DMS79 treated with DMSO at 0.1 percent for 48 hours (cell line): ENCODE results near the gene FBL.

Experiments
- DNase-seq: peaks from one replicate; lab custom pipeline; 2025; lab: John Stamatoyannopoulos, UW

Gene FBL

DNA sequence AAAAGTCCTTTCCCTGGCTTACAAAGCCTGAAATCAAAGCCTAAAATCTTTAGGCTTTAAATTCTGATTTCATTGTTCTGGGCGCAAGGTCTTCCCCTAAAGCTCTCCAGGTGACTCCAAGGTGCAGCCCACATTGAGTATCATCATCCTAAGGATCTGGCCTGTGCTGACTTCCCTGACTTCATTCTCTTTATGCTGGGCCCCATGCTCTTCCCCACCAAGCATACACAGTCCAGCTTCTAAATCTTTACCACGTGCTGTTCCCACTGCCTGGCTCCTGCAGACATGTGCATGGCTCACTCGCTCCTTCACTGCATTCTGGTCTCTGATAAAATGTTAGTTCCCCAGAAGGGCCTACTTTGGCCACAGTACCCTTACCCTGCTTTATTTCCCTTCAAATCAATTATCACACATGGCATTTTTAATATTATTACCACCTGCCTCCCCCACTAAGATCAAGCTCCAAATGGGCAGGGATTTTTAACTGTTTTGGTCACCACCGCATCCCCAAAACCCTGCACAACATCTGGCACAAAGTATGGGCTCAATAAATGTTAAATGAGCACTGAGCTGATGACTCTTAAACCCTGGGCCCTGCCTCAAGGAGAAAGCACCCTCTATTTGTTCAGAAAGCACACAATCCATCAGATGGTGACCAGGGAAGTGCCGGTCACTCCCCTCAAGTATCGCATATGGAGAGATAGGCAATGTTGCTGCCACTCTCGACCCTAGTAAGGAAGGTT is 3.3 kb downstream of the FBL start:
- no peak for DNase-seq

GRCh38 chr19:39841041-39841440 is 5.1 kb downstream of the FBL start:
- no peak for DNase-seq

DNA sequence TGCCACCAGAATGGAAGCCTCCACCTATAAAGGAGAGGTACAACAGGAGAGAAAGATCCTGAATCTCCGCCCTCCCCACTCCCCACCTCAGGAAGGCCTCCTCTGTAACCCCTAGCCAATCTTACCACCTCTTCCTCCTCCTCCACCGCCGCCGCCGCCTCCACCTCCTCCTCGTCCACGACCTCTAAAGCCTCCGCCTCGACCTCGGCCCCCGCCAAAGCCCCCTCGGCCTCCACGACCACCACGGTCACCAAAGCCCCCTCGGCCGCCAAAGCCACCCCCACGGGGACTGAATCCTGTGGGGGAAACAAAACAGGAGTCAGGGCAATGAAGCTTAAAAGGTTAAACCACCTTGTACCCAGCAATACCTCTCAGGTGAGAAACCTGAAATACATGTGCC is 5.7 kb downstream of the FBL start:
- DNase-seq, result no peak

DNA sequence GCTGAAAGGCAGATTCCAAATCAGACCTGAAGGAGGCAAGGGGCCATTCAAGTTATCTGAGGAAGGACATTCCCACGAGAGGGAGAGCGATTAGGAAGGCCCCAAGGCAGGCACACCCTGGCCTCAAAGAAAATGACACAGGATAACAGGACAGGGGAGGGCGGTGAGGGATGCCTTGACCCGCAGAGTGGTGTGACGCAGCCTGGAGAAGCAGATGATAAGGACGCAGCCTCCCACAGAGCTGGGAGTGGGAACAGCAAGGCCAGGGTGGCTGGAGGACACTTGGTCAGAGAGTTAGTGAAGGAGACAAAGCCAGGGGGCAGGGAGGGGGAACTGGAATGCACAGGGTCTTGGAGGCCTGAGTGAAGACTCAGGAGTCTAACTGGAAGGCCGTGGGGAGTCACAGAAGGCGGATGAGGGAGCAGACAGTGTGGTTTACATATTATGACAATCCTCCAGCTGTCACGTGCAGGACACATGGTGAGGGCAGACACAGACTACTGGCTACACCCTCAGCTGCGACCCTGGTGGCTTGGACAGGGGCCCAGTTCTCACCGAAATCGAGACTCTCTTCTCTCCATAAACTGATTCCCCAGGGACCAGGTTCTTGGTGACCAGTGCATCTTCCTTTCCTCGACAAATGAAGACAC is 6.4 kb downstream of the FBL start:
- no peak for DNase-seq

- no peak for DNase-seq
Measured at GRCh38 chr19:39838569-39838968, 7.6 kb downstream of the FBL start.

- no peak for DNase-seq
Measured at GRCh38 chr19:39837978-39838377, 8.2 kb downstream of the FBL start.

DNA sequence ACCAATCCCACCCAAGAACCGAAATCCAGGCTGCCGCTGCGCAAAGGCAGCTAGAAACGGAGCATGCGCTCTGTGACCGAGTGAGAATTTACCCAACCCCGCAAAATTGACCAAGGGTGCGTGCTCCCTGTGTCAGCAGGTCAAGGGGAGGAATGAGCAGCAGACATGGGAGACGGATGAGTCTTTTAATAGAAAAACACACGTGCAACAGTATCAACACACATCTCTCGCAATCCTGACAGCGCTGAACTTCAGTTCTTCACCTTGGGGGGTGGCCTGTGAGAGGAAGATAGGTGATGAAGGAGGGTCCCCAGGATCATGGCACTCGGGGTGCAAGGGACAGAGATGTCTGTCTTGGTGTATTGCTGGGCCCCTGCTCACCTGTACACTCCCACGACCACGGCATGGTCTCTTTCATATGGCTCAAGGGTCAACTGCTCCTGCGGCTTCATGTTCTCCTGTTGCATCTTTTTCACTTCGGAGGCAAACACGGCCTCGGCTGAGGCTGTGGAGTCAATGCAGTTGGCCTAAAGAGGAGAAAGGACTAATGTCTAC is 11.8 kb downstream of the FBL start:
- no peak for DNase-seq

GRCh38 chr19:39833464-39834286 is 12.5 kb downstream of the FBL start, which contains the start of gene DYRK1B:
TSS of gene DYRK1B (minus strand) at chr19:39834162. CDS start at chr19:39831867, 2,295 bp downstream.
- DNase-seq, result peak; percentile 94

DNA sequence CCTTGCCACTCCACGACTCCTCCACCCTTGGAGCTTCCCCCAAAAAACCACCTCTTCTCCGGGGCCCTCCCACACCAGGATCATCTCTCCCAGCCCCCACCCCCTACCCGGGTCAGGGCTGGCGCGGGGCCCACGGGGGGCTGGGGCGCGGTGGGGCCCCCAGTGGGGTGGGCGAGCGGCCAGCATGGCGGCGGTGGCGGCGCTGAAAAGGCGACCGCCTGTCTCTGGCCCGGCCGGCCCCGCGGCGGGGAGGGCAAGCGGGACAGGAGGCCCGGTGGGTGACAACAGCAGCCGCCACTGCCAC is 13.1 kb downstream of the FBL start:
- DNase-seq, result no peak

DNA sequence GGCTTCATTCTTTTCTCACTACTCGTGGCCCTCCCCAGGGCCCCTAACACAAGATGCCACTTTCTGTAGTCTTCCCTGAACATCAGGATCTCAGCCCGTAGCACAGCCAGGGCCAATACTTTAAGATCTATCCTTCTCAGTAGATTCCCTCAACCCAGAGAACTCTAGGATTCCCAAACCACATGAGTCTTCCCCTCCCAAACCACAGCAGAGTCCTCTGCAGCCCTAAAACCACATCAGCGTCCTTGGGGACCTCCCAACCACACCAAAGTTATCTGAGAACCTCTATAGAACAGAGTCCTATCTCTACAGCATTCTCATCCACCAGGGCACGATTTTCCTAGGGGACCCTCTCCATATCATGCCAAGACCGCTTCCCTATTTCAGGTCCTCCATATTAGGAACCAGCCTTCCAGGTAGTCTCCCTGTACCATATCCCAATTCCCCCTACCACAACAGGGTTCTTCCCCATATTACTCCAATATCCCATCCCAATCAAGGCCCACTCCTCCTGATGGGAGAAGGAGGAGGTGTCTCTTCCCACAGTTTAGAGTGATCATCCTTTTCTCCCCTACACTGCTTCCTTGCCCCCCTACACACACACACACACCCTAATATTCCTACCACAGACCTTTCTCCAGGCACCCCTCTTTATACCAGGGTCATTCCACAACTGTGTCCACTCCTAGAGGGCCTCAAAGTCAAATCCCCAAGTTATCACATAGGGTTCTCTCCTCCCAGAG is 13.7 kb downstream of the FBL start:
- no peak for DNase-seq

GRCh38 chr19:39831679-39832078 is 14.5 kb downstream of the FBL start:
- no peak for DNase-seq

DNA sequence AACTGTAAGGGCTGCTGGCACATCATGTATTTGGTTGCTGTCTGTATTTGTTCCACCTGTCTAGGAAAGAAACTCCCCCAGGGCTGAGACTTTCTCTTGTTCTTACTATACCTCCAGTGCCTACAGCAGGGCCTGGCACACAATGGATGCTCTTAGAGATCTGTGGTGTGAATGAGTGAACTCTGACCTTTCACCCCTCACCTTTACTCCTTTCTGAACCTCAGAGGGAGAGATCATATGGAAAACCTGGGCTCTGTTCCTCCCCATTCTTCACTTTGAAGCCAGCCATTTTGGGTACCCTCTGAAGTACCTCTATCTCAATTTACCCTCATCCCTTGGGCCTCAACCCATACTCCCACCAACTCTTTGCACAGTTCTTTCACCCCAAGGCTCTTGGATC is 15.3 kb downstream of the FBL start:
- DNase-seq, result no peak

DNA sequence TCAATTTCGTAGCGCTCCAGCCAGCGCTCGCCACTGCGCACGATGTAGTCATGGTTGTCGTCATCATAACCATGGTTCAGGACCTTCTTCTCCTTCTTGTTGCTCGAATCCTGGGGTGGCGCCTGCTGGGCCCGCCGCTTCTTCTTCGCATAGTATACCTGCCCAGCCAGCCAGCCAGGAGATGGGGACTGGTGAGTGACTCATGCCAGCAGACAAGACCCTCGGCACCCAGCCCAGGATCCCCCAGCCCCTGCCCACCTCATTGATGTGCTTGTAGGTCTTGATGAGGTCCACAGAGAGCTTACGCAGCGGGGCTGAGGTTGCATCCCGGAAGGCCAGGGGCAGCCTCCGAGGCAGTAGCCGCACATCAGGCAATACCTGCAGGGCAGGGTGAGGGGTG is 15.8 kb downstream of the FBL start:
- no peak for DNase-seq

- DNase-seq, result no peak
Measured at GRCh38 chr19:39829702-39830275, 16.4 kb downstream of the FBL start.

DNA sequence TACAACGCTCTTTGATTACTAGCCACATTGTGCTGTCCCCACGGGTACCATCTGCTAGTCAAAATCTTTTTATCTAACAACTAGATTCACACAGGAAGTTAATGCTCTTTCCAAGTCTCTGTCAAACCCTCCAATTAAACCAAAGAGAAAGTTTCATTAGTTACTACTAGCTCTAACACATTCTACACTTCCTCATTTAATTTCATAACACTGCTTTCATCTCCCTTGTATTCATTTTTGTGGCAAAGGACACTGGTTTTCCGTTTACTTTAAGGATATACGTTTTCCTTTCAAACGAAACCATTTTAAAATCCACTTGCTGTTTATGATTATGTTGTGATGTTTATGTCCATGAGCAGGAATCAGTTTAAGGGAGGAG is 17.5 kb downstream of the FBL start:
- no peak for DNase-seq

DNA sequence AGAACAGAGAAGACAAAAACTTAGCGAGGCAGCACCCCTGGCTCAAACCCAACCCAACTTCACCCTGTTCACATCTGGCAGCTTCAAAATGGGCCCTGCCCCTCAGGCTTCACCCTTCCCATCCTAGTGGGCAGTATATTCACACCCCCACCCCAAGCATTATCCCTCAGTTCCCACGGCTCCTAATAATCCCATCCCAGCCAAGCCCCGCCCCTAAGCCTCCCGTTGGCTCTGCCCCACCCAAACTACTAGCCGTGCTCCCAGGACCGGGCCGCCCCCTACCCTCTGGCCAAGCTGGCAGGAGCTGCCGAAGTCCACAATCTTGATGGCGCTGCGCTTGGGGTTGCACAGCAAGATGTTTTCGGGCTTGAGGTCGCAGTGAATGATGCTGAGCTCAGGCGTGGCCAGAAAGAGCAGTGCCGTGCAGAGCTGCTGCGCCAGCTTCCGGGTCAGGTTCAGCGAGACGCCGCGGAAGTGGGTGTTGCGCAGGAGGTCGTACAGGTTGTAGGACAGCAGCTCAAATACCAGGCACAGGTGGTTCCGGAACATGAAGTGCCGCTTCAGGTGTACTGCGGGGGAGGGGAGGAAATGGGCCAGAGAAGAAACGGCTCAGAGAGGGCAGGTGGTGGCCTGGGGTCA is 18.0 kb downstream of the FBL start:
- no peak for DNase-seq

- DNase-seq, result no peak
Measured at GRCh38 chr19:39827216-39827615, 19.0 kb downstream of the FBL start.

DNA sequence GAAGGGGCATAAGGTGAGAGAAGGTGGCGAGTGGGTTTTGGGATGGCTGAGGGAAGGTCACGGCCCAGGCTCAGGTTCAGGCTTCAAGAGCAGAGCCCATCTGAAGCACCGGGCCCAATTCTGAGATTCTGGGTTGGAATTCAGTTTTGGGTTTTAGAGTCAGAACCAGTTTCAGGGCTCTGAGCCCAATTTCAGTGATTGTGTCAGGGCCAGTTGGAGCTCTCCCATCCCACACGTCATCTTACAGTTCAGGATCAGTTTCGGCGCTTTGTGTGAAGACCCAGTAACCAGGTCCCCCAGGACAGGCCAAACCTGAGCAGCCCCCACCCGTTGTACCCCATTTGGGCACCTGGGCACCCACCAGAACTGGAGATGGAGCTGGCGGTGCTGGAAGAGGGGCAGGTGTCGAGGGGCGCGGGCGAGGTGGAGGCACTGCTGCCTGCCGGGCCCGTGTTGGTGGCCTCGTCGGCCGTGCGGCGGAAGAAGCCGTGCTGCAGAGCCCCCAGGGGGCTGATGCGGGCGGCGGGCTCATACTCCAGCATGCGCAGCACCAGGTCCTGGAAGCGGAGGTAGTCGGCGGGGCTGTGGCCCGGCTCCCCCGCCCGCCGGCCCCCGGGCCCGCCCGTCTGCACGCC is 19.8 kb downstream of the FBL start:
- DNase-seq, result no peak

DNA sequence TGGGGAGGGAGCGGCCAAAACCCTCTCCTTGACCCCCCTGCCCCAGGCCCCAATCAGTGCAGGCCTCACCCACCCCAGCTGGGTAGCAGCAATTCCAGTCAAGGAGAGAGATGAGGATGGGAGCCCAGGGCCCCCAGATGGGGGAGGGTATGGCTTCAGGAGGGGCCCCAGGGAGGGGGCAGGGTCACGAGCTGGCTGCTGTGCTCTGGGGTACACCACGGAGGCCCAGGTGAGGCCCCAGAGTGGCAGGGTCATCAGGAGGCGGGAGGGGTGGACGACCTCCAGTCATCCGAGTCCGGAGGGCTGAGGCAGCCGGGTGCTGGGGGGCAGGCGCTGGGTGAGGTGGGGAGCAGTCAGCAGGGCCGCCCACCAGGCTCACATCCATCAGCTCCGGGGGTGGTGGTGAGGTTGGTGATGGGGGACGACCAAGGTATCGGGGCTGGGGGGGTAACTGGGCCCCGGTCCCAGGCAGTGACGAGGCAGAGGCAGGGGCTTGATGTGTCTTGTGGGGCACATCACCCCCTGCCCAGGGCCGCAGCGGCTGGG is 20.6 kb downstream of the FBL start:
- DNase-seq, result no peak

GRCh38 chr19:39825093-39825463 is 21.1 kb downstream of the FBL start:
- DNase-seq, result no peak
